ENCODE results near the gene ANO4. TPM values are rescaled to one million over a fixed set of nuclear protein-coding genes. Genes with fewer than 3 reads are reported as not detected.

Gene ANO4
- total RNA-seq, 3 donors from 2014 or later = 0.33 to 1.0 (median 0.80) TPM

- H3K4me3 ChIP-seq = no peak overlapping the region
- no peak for TF ChIP-seq CTCF (IDR thresholded peaks at IDR 0.05)
- no peak for TF ChIP-seq POLR2A (IDR thresholded peaks at IDR 0.05)
- no peak for TF ChIP-seq POLR2AphosphoS5 (IDR thresholded peaks at IDR 0.05)
- H3K27ac ChIP-seq = no peak overlapping the region
- H3K36me3 ChIP-seq = no peaks in the 10 kb centered on the region
- H3K4me1 ChIP-seq = no peaks in the 10 kb centered on the region
- no peak for DNase-seq (ENCODE audit: low spot score in 2 of 2)
- intact Hi-C loops (cut with DNase I; ENCODE audit: low total_unique reads) = no loop called here
- no peaks in the 10 kb centered on the region for H3K27me3 ChIP-seq
- no peaks in the 10 kb centered on the region for H3K9me3 ChIP-seq
Measured at GRCh38 chr12:100758083-100758482, 36.5 kb upstream of the ANO4 start.

DNA sequence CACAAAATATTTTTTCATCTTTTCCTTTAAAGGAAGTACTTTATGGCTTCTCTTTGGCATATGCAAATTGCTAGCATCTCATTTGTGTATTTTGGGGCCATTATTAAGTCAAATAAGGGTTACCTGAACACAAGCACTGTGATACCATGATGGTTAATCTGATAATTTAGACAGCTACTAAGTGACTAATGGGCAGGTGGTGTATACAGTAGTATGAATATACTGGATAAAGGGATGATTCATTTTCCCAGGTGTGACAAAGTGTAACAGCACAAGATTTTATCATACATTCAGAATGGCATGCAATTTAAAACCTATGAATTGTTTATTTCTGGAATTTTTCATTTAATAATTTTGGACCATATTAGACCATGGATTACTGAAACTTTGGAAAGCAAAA, 27.2 kb upstream of the ANO4 start:
- intact Hi-C loops (cut with DNase I; ENCODE audit: low total_unique reads) = no loop called here
- TF ChIP-seq POLR2A (IDR thresholded peaks at IDR 0.05) (no peak), CTCF (IDR thresholded peaks at IDR 0.05) (no peak), POLR2AphosphoS5 (IDR thresholded peaks at IDR 0.05) (no peak)
- no peak for DNase-seq (ENCODE audit: low spot score in 2 of 2)
- Histone ChIP-seq H3K4me3 (no peak overlapping the region), H3K4me1 (no peaks in the 10 kb centered on the region), H3K27ac (no peak overlapping the region), H3K36me3 (no peaks in the 10 kb centered on the region), H3K27me3 (no peaks in the 10 kb centered on the region), H3K9me3 (peaks cover 0 to 5% of the 10 kb centered on the region in 2 donors)

- intact Hi-C loops (cut with DNase I; ENCODE audit: low total_unique reads) = loop anchor here (1.0 kb wide), 1 partner anchor 20 kb away; no protein-coding TSS in a partner anchor
- Histone ChIP-seq H3K4me1 (no peaks in the 10 kb centered on the region), H3K9me3 (peaks cover 0 to 5% of the 10 kb centered on the region in 2 donors), H3K36me3 (no peaks in the 10 kb centered on the region), H3K4me3 (no peak overlapping the region), H3K27me3 (no peaks in the 10 kb centered on the region), H3K27ac (no peak overlapping the region)
- TF ChIP-seq CTCF (IDR thresholded peaks at IDR 0.05) (no peak), POLR2AphosphoS5 (IDR thresholded peaks at IDR 0.05) (no peak), POLR2A (IDR thresholded peaks at IDR 0.05) (no peak)
- no peak for DNase-seq (ENCODE audit: low spot score in 2 of 2)
Measured at GRCh38 chr12:100767950-100768349, 26.6 kb upstream of the ANO4 start.

GRCh38 chr12:100778967-100779590, 15.5 kb upstream of the ANO4 start:
- Histone ChIP-seq H3K4me1 (no peaks in the 10 kb centered on the region), H3K9me3 (no peaks in the 10 kb centered on the region), H3K4me3 (no peak overlapping the region), H3K36me3 (no peaks in the 10 kb centered on the region), H3K27me3 (no peaks in the 10 kb centered on the region), H3K27ac (no peak overlapping the region)
- intact Hi-C loops (cut with DNase I; ENCODE audit: low total_unique reads) = no loop called here
- TF ChIP-seq POLR2AphosphoS5 (IDR thresholded peaks at IDR 0.05) (no peak), CTCF (IDR thresholded peaks at IDR 0.05) (no peak), POLR2A (IDR thresholded peaks at IDR 0.05) (no peak)
- no peak for DNase-seq (ENCODE audit: low spot score in 2 of 2)

- Histone ChIP-seq H3K27ac (no peak overlapping the region), H3K27me3 (no peaks in the 10 kb centered on the region), H3K4me3 (no peak overlapping the region), H3K9me3 (no peaks in the 10 kb centered on the region), H3K36me3 (no peaks in the 10 kb centered on the region), H3K4me1 (no peaks in the 10 kb centered on the region)
- intact Hi-C loops (cut with DNase I; ENCODE audit: low total_unique reads) = no loop called here
- no peak for DNase-seq (ENCODE audit: low spot score in 2 of 2)
- TF ChIP-seq CTCF (IDR thresholded peaks at IDR 0.05) (no peak), POLR2AphosphoS5 (IDR thresholded peaks at IDR 0.05) (no peak), POLR2A (IDR thresholded peaks at IDR 0.05) (no peak)
Measured at GRCh38 chr12:100789146-100789545, 5.4 kb upstream of the ANO4 start.
